ENCODE data around the gene ATM.
"Not testable (repeated sequence)": the region's sequence is repeated elsewhere in the genome, so short reads cannot be mapped to it uniquely, and the experiment has no call there.

ATM gene

GRCh38 chr11:108221371-108221770, 1.5 kb upstream of the ATM start:
- no peak for DNase-seq

- no peak for DNase-seq
Observed at GRCh38 chr11:108221911-108222573, 825 bp upstream of the ATM start.

GRCh38 chr11:108223348-108224149, 682 bp downstream of the ATM start:
- DNase-seq = no peak

- DNase-seq = no peak
Observed at GRCh38 chr11:108224366-108224765, 1.5 kb downstream of the ATM start.

- no peak for DNase-seq
Observed at GRCh38 chr11:108224911-108225786, 2.3 kb downstream of the ATM start.

- no peak for DNase-seq
Observed at GRCh38 chr11:108226036-108226435, 3.2 kb downstream of the ATM start.

- DNase-seq = no peak
Observed at GRCh38 chr11:108228251-108228650, 5.4 kb downstream of the ATM start.

- DNase-seq = no peak
Observed at GRCh38 chr11:108233277-108233945, 10.5 kb downstream of the ATM start.

GRCh38 chr11:108235192-108235591, 12.3 kb downstream of the ATM start:
- no peak for DNase-seq

- DNase-seq = no peak
Observed at GRCh38 chr11:108235633-108236032, 12.8 kb downstream of the ATM start.

- no peak for DNase-seq
Observed at GRCh38 chr11:108237058-108237481, 14.2 kb downstream of the ATM start.

- no peak for DNase-seq
Observed at GRCh38 chr11:108239076-108239475, 16.2 kb downstream of the ATM start.

- DNase-seq = no peak
Observed at GRCh38 chr11:108241330-108242037, 18.6 kb downstream of the ATM start.

- DNase-seq = no peak
Observed at GRCh38 chr11:108242422-108242821, 19.6 kb downstream of the ATM start.

GRCh38 chr11:108246308-108246707, 23.4 kb downstream of the ATM start:
- DNase-seq = no peak

- DNase-seq = no peak
Observed at GRCh38 chr11:108246885-108247284, 24.0 kb downstream of the ATM start.

GRCh38 chr11:108253176-108253575, 30.3 kb downstream of the ATM start:
- DNase-seq = no peak

- no peak for DNase-seq
Observed at GRCh38 chr11:108269583-108269982, 46.7 kb downstream of the ATM start.

- DNase-seq = not testable (repeated sequence)
Observed at GRCh38 chr11:108276985-108277616, 54.2 kb downstream of the ATM start.

- no peak for DNase-seq
Observed at GRCh38 chr11:108278546-108278945, 55.7 kb downstream of the ATM start.

- DNase-seq = no peak
Observed at GRCh38 chr11:108278954-108279353, 56.1 kb downstream of the ATM start.

GRCh38 chr11:108286370-108286769, 63.5 kb downstream of the ATM start:
- DNase-seq = no peak

All from SIG-M5 (cell line).